AG04450 (cell line): ENCODE measurements around the gene NAA10. TPM values are rescaled to one million over a fixed set of nuclear protein-coding genes. Genes with fewer than 3 reads are reported as not detected.

ENCODE experiments used
- CTCF ChIA-PET: fragments of 300-600, 350-600 bp; formaldehyde crosslinking; extraction: SDS; loops from one replicate; lab custom pipeline; 2022; ENCODE audit warnings: antibody characterized with exemption, inconsistent platforms; lab: Charles Lee
- POLR2A ChIA-PET: fragments of 350-600 bp; formaldehyde crosslinking; extraction: SDS; loops from one replicate; lab custom pipeline; 2021; ENCODE audit warnings: antibody characterized with exemption, inconsistent platforms; lab: Yijun Ruan, JAX
- DNase-seq: peaks from one replicate; pipeline ENCODE4 v3.0.0-alpha.2; 2011; ENCODE audit warnings: low read depth, low spot score
- H3K27ac ChIP-seq: one replicate; pipeline ENCODE4 v1.5.1; 2012; ENCODE audit warnings: low read depth, low read length, control low read depth
- H3K27me3 ChIP-seq: one replicate; pipeline ENCODE4 v1.6.0; 2012; ENCODE audit warnings: low read length; ENCODE audit not compliant: control insufficient read depth, insufficient read depth
- H3K4me3 ChIP-seq: 2 replicates; pipeline ENCODE4 v1.5.1; 2011; ENCODE audit warnings: mild to moderate bottlenecking, low read depth, low read length, control low read depth
- H3K9me3 ChIP-seq: 2 replicates; pipeline ENCODE4 v1.5.1; 2012; ENCODE audit warnings: low read length; ENCODE audit not compliant: control insufficient read depth, insufficient read depth
- CTCF ChIP-seq: IDR thresholded peaks from 2 replicates; pipeline ENCODE4 v1.5.1; 2011; ENCODE audit warnings: low read depth, low read length, control low read depth, inconsistent platforms
- polyA plus RNA-seq: library from polyadenylated mRNA; depleted of rRNA; stranded (reverse); fragments of >200 nt; gene quantifications from 2 replicates; pipeline ENCODE4 v1.2.3, GENCODE V29; 2011

The NAA10 gene
- polyA plus RNA-seq, 1 experiment: 42.9 TPM

- TF ChIP-seq CTCF: no peak
- no peaks in the 10 kb centered on the region for H3K27me3 ChIP-seq
- H3K27ac ChIP-seq: peak overlapping the region; percentile 31
- ChIA-PET POLR2A (no interaction called here), CTCF (interaction anchor here (1.3 kb wide), 1 partner anchor 22 kb away, joined by 4 read pairs; no protein-coding TSS in a partner anchor)
- no peak for DNase-seq
- H3K9me3 ChIP-seq: no peaks in the 10 kb centered on the region; the same call in 1 of the 2 replicates
- H3K4me3 ChIP-seq: peak overlapping the region; percentile 83
These were observed 34.5 kb upstream of the NAA10 start for GRCh38 chrX:153969125-153969903.

GRCh38 chrX:153968754-153969124 lies 33.9 kb upstream of the NAA10 start:
- CTCF ChIA-PET: interaction anchor here (1.2 to 1.3 kb wide), 2 partner anchors 22 kb away, joined by 4 to 7 read pairs; no protein-coding TSS in a partner anchor

GRCh38 chrX:153968255-153968654 lies 33.4 kb upstream of the NAA10 start:
- CTCF ChIA-PET: interaction anchor here (1.2 kb wide), 1 partner anchor 21 kb away, joined by 7 read pairs; no protein-coding TSS in a partner anchor

More at GRCh38 chrX:153968754-153969124, 33.9 kb upstream of the NAA10 start:
- H3K4me3 ChIP-seq: peak overlapping the region; percentile 83
- 0 out of 2 replicates have a peak, but pooled peaks have one; percentile 4 for TF ChIP-seq CTCF
- H3K27ac ChIP-seq: peak overlapping the region; percentile 31
- POLR2A ChIA-PET: no interaction called here
- H3K9me3 ChIP-seq: no peaks in the 10 kb centered on the region; the same call in 1 of the 2 replicates
- no peak for DNase-seq
- H3K27me3 ChIP-seq: no peaks in the 10 kb centered on the region

GRCh38 chrX:153967536-153968224 lies 32.8 kb upstream of the NAA10 start:
- Histone ChIP-seq H3K9me3 (no peaks in the 10 kb centered on the region; the same call in 1 of the 2 replicates), H3K4me3 (no peak overlapping the region; the same call in 1 of the 2 replicates), H3K27me3 (no peaks in the 10 kb centered on the region), H3K27ac (no peak overlapping the region)
- DNase-seq: no peak
- no peak for TF ChIP-seq CTCF
- CTCF ChIA-PET: interaction anchor here (1.2 to 1.9 kb wide), 2 partner anchors 17 to 21 kb away, joined by 6 to 7 read pairs; no protein-coding TSS in a partner anchor
- POLR2A ChIA-PET: interaction anchor here (0.6 kb wide), 1 partner anchor 129 kb away, joined by 3 read pairs; no protein-coding TSS in a partner anchor

More at GRCh38 chrX:153968255-153968654, 33.4 kb upstream of the NAA10 start:
- Histone ChIP-seq H3K27me3 (no peaks in the 10 kb centered on the region), H3K9me3 (no peaks in the 10 kb centered on the region; the same call in 1 of the 2 replicates), H3K4me3 (peak overlapping the region; percentile 83), H3K27ac (no peak overlapping the region)
- POLR2A ChIA-PET: no interaction called here
- DNase-seq: no peak
- TF ChIP-seq CTCF: no peak
